SK-N-SH (cell line): Measurements from ENCODE around the gene GAB2.

Experiments
- CTCF ChIP-seq: fragments of 200-600 bp; sonication (generic); IDR thresholded peaks from 2 replicates; pipeline ENCODE4 v1.6.1; 2017; ENCODE audit warnings: antibody characterized with exemption, mild to moderate bottlenecking, moderate library complexity
- ELF1 ChIP-seq: IDR thresholded peaks from 2 replicates; pipeline ENCODE4 v1.4.0; 2012
- EZH2phosphoT487 ChIP-seq: fragments of 200-600 bp; sonication (generic); IDR thresholded peaks from 2 replicates; pipeline ENCODE4 v1.6.1; 2017; ENCODE audit warnings: low read depth, mixed run types, mild to moderate bottlenecking, antibody characterized with exemption, moderate library complexity, borderline replicate concordance
- FOXM1 ChIP-seq: IDR thresholded peaks from 2 replicates; pipeline ENCODE4 v1.4.0; 2012; ENCODE audit warnings: low read depth, mild to moderate bottlenecking
- MXI1 ChIP-seq: IDR thresholded peaks from 2 replicates; pipeline ENCODE4 v1.6.1; 2012; ENCODE audit warnings: mild to moderate bottlenecking, low read depth, low read length, improper control_type of control experiment
- POLR2AphosphoS5 ChIP-seq: IDR thresholded peaks from 2 replicates; pipeline ENCODE4 v1.6.1; 2012; ENCODE audit warnings: low read depth, low read length
- RAD21 ChIP-seq: IDR thresholded peaks from 2 replicates; pipeline ENCODE4 v1.6.1; 2012; ENCODE audit warnings: mild to moderate bottlenecking, low read length
- RCOR1 ChIP-seq: fragments of 150-350 bp; IDR thresholded peaks from 2 replicates; pipeline ENCODE4 v1.6.1; 2017; ENCODE audit warnings: antibody characterized with exemption, low read length
- SMC3 ChIP-seq: IDR thresholded peaks from 2 replicates; pipeline ENCODE4 v1.6.1; 2012; ENCODE audit warnings: low read depth, low read length, improper control_type of control experiment
- TAF1 ChIP-seq: IDR thresholded peaks from 2 replicates; pipeline ENCODE4 v1.6.1; 2012; ENCODE audit warnings: low read depth, mild to moderate bottlenecking, low read length, moderate library complexity, borderline replicate concordance
- YY1 ChIP-seq: IDR thresholded peaks from 2 replicates; pipeline ENCODE4 v1.4.0; 2012; ENCODE audit warnings: low read depth, mild to moderate bottlenecking
- TF ChIP-seq, protein P1 (sequence below): IDR thresholded peaks from 2 replicates; pipeline ENCODE4 v1.6.1; 2012; ENCODE audit warnings: mild to moderate bottlenecking, low read depth, low read length, moderate library complexity
- TF ChIP-seq, protein P2 (sequence below): IDR thresholded peaks from 2 replicates; pipeline ENCODE4 v1.4.0; 2012; ENCODE audit warnings: low read depth

DNA sequence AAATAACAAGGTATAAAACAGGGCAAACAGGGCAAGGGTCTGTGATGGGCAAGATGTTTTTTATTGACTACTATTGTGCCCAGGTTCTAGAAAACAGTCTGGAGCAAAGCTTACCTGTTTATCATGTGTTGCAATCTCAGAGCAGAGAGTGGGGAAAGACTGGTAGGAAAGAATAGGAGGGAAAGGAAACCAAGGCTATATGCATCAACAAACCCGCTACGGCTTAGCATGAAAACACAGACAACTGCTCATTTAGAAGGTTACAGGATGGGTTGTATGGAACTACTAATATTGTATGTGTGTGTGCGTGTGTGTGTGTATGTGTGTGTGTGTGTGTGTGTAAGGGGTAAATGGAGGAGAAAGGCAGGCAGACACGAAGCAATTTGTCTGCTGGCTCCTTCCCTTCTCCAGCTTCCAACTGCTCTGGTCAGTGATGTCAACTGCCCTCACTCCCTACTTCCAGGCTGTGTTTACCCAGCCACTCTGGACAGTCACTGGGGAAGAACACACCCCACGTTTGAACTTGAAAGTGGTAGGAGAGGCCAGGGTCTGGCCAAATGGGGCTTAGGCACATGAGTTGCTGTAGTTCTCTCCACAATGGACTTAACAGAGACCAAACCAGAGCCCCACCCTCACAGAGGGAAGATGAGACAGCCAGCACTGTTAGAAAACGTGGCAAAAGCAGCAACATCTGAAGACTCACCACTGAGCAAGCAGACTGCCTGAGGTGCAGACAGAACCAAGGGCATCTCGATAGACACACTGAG, 47.0 kb downstream of the GAB2 start:
- TF ChIP-seq CTCF (no peak), EZH2phosphoT487 (no peak), SMC3 (no peak), FOXM1 (no peak), RAD21 (no peak), POLR2AphosphoS5 (no peak), MXI1 (no peak), YY1 (no peak), ELF1 (no peak), RCOR1 (no peak), TAF1 (no peak)
- TF ChIP-seq, protein P1, sequence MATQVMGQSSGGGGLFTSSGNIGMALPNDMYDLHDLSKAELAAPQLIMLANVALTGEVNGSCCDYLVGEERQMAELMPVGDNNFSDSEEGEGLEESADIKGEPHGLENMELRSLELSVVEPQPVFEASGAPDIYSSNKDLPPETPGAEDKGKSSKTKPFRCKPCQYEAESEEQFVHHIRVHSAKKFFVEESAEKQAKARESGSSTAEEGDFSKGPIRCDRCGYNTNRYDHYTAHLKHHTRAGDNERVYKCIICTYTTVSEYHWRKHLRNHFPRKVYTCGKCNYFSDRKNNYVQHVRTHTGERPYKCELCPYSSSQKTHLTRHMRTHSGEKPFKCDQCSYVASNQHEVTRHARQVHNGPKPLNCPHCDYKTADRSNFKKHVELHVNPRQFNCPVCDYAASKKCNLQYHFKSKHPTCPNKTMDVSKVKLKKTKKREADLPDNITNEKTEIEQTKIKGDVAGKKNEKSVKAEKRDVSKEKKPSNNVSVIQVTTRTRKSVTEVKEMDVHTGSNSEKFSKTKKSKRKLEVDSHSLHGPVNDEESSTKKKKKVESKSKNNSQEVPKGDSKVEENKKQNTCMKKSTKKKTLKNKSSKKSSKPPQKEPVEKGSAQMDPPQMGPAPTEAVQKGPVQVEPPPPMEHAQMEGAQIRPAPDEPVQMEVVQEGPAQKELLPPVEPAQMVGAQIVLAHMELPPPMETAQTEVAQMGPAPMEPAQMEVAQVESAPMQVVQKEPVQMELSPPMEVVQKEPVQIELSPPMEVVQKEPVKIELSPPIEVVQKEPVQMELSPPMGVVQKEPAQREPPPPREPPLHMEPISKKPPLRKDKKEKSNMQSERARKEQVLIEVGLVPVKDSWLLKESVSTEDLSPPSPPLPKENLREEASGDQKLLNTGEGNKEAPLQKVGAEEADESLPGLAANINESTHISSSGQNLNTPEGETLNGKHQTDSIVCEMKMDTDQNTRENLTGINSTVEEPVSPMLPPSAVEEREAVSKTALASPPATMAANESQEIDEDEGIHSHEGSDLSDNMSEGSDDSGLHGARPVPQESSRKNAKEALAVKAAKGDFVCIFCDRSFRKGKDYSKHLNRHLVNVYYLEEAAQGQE: no peak
- TF ChIP-seq, protein P2, sequence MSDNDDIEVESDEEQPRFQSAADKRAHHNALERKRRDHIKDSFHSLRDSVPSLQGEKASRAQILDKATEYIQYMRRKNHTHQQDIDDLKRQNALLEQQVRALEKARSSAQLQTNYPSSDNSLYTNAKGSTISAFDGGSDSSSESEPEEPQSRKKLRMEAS: no peak
